ENCODE results near the gene TTC17.

DNA sequence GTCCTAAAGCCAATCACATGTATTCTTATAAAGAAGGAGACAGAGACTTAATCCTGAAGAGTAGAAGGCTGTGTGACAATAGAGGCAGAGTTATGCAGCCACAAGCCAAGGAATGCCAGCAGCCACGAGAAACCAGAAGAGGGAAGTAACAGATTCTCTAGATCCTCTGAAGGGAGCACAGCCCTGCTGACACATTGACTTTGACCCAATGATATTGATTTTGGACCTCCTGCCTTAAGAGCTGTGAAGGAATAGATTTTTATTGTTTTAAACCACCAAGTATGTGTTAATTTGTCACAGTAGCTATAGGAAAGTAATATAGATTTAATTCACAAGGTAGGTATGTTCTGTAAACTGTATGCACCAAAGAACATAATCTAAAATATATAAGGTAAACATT is 103.6 kb downstream of the TTC17 start:
- TF ChIP-seq CTCF (IDR thresholded peaks at IDR 0.05) (no peak), ZFX (IDR thresholded peaks at IDR 0.05; ENCODE audit: borderline replicate concordance) (no peak)

Data from 22Rv1 (cell line).